ENCODE results near the gene JARID2.

- TF ChIP-seq GATA2 (IDR thresholded peaks at IDR 0.05; ENCODE audit: low read depth, low read length): no peak
- TF ChIP-seq GATA3 (IDR thresholded peaks at IDR 0.05; ENCODE audit: low read depth, low read length): no peak
Measured at GRCh38 chr6:15269011-15269410, 23.1 kb downstream of the JARID2 start.

All from SH-SY5Y (cell line).